COLO668 (cell line): ENCODE results near the gene CARD19.

Experiments
- DNase-seq: peaks from one replicate; lab custom pipeline; 2025; ENCODE audit not compliant: unreplicated experiment; lab: John Stamatoyannopoulos, UW

The CARD19 gene

GRCh38 chr9:93086447-93087224 is 9.4 kb upstream of the CARD19 start:
- DNase-seq = no peak

- no peak for DNase-seq
Observed at GRCh38 chr9:93087971-93088655, 7.9 kb upstream of the CARD19 start.

GRCh38 chr9:93088656-93089015 is 7.4 kb upstream of the CARD19 start:
- DNase-seq = no peak

GRCh38 chr9:93089024-93089423 is 7.0 kb upstream of the CARD19 start:
- DNase-seq = no peak

- DNase-seq = no peak
Observed at GRCh38 chr9:93089481-93089991, 6.5 kb upstream of the CARD19 start.

GRCh38 chr9:93090091-93090655 is 5.8 kb upstream of the CARD19 start:
- no peak for DNase-seq

- no peak for DNase-seq
Observed at GRCh38 chr9:93091056-93091452, 5.0 kb upstream of the CARD19 start.

- DNase-seq = no peak
Observed at GRCh38 chr9:93091453-93092081, 4.5 kb upstream of the CARD19 start.

- DNase-seq = no peak
Observed at GRCh38 chr9:93092251-93092991, 3.6 kb upstream of the CARD19 start.

- no peak for DNase-seq
Observed at GRCh38 chr9:93093127-93093876, 2.7 kb upstream of the CARD19 start.

GRCh38 chr9:93093877-93094657 is 1.9 kb upstream of the CARD19 start:
- no peak for DNase-seq

GRCh38 chr9:93094658-93095204 is 1.3 kb upstream of the CARD19 start:
- DNase-seq = no peak

- peak; percentile 100 for DNase-seq
Observed at GRCh38 chr9:93095205-93096130, 549 bp upstream of the CARD19 start.

- DNase-seq = no peak
Observed at GRCh38 chr9:93096811-93097382, 880 bp downstream of the CARD19 start.

- DNase-seq = no peak
Observed at GRCh38 chr9:93097511-93098201, 1.6 kb downstream of the CARD19 start.

- peak; percentile 67 for DNase-seq
Observed at GRCh38 chr9:93098236-93098946, 2.4 kb downstream of the CARD19 start.
